HEK293T (cell line): ENCODE results near the gene LARP1.

Experiments used
- CTCF ChIA-PET: fragments of 350-600 bp; formaldehyde crosslinking; extraction: SDS; loops from one replicate; lab custom pipeline; 2021; ENCODE audit warnings: antibody characterized with exemption, inconsistent platforms; lab: Yijun Ruan, JAX
- POLR2A ChIA-PET: fragments of 350-600 bp; formaldehyde crosslinking; extraction: SDS; loops from one replicate; lab custom pipeline; 2020; ENCODE audit warnings: antibody characterized with exemption, inconsistent platforms; lab: Yijun Ruan, JAX
- DNase-seq: peaks from one replicate; pipeline ENCODE4 v3.0.0; 2012; ENCODE audit warnings: mixed read lengths; ENCODE audit errors: extremely low spot score
- ARNT ChIP-seq: fragments of 450-650 bp; IDR thresholded peaks from 2 replicates; pipeline ENCODE4 v1.6.1; 2017; ENCODE audit warnings: mild to moderate bottlenecking
- BHLHE40 ChIP-seq: fragments of 450-650 bp; IDR thresholded peaks from 2 replicates; pipeline ENCODE4 v1.6.1; 2016; ENCODE audit warnings: mild to moderate bottlenecking, moderate library complexity, borderline replicate concordance
- CTBP1 ChIP-seq: fragments of 450-650 bp; IDR thresholded peaks from 2 replicates; pipeline ENCODE4 v1.6.1; 2016; ENCODE audit warnings: borderline replicate concordance
- ELF4 ChIP-seq: fragments of 450-650 bp; IDR thresholded peaks from 2 replicates; pipeline ENCODE4 v1.6.1; 2017; ENCODE audit warnings: antibody characterized with exemption
- FOXA1 ChIP-seq: fragments of 450-650 bp; IDR thresholded peaks from 2 replicates; pipeline ENCODE4 v1.6.1; 2016; ENCODE audit warnings: mild to moderate bottlenecking
- FOXK2 ChIP-seq: fragments of 450-650 bp; IDR thresholded peaks from 2 replicates; pipeline ENCODE4 v1.6.1; 2016; ENCODE audit warnings: mild to moderate bottlenecking
- FOXM1 ChIP-seq: fragments of 450-650 bp; IDR thresholded peaks from 2 replicates; pipeline ENCODE4 v1.6.1; 2017; ENCODE audit warnings: mild to moderate bottlenecking, borderline replicate concordance
- HDGF ChIP-seq: fragments of 450-650 bp; IDR thresholded peaks from 2 replicates; pipeline ENCODE4 v1.6.1; 2017; ENCODE audit warnings: antibody characterized with exemption, borderline replicate concordance
- L3MBTL2 ChIP-seq: fragments of 450-650 bp; conservative IDR thresholded peaks from 2 replicates; pipeline ENCODE4 v1.6.1; 2016; ENCODE audit warnings: mild to moderate bottlenecking
- LEF1 ChIP-seq: fragments of 450-650 bp; IDR thresholded peaks from 2 replicates; pipeline ENCODE4 v1.6.1; 2017; ENCODE audit warnings: mild to moderate bottlenecking, borderline replicate concordance
- NFRKB ChIP-seq: fragments of 450-650 bp; IDR thresholded peaks from 2 replicates; pipeline ENCODE4 v1.6.1; 2016; ENCODE audit warnings: mild to moderate bottlenecking, moderate library complexity
- SP1 ChIP-seq: fragments of 450-650 bp; IDR thresholded peaks from 2 replicates; pipeline ENCODE4 v1.6.1; 2017
- SUZ12 ChIP-seq: fragments of 450-650 bp; IDR thresholded peaks from 2 replicates; pipeline ENCODE4 v1.6.1; 2016; ENCODE audit warnings: mild to moderate bottlenecking
- TARDBP ChIP-seq: fragments of 450-650 bp; IDR thresholded peaks from 2 replicates; pipeline ENCODE4 v1.6.1; 2016
- ZNF384 ChIP-seq: fragments of 450-650 bp; IDR thresholded peaks from 2 replicates; pipeline ENCODE4 v1.6.1; 2016

Gene LARP1

GRCh38 chr5:154755361-154756008 is at the start of gene LARP1:
TSS of gene LARP1 (plus strand) at chr5:154755377. CDS start at chr5:154755758, 381 bp downstream.
- no peak for TF ChIP-seq ARNT
- no peak for TF ChIP-seq SUZ12
- POLR2A ChIA-PET: interaction anchor here (0.6 kb wide), 1 partner anchor 78 kb away, joined by 3 read pairs; no protein-coding TSS in a partner anchor
- no peak for DNase-seq
- CTCF ChIA-PET: no interaction called here

- ChIA-PET CTCF (no interaction called here), POLR2A (no interaction called here)
- DNase-seq: no peak
- TF ChIP-seq CTBP1 (no peak), ARNT (no peak), FOXK2 (no peak), FOXM1 (no peak), LEF1 (no peak), ZNF384 (no peak), BHLHE40 (no peak), SP1 (no peak)
Observed at GRCh38 chr5:154706416-154706815, 48.8 kb upstream of the LARP1 start.

- no peak for DNase-seq
- TF ChIP-seq ARNT (no peak), ZNF384 (no peak), SP1 (no peak), FOXA1 (no peak), HDGF (no peak), BHLHE40 (no peak)
- CTCF ChIA-PET: no interaction called here
- POLR2A ChIA-PET: no interaction called here
Observed at GRCh38 chr5:154707641-154708040, 47.5 kb upstream of the LARP1 start.

- CTCF ChIA-PET: no interaction called here
- DNase-seq: no peak
- POLR2A ChIA-PET: no interaction called here
- TF ChIP-seq L3MBTL2: no peak
Observed at GRCh38 chr5:154708207-154708606, 47.0 kb upstream of the LARP1 start.

- no peak for TF ChIP-seq BHLHE40
- TF ChIP-seq FOXA1: no peak
- no peak for TF ChIP-seq ARNT
- no peak for TF ChIP-seq HDGF
- TF ChIP-seq ZNF384: no peak
- TF ChIP-seq SP1: no peak
- no peak for TF ChIP-seq TARDBP
- no peak for TF ChIP-seq L3MBTL2
- no peak for TF ChIP-seq ELF4
- TF ChIP-seq CTBP1: no peak
- TF ChIP-seq NFRKB: no peak
- DNase-seq: no peak
- ChIA-PET CTCF (no interaction called here), POLR2A (no interaction called here)
Observed at GRCh38 chr5:154708846-154709245, 46.3 kb upstream of the LARP1 start.

GRCh38 chr5:154709368-154710305 is 45.5 kb upstream of the LARP1 start:
- ChIA-PET CTCF (no interaction called here), POLR2A (no interaction called here)
- no peak for DNase-seq
- TF ChIP-seq LEF1 (no peak), TARDBP (no peak)

- ChIA-PET POLR2A (interaction anchor here (0.7 to 1.5 kb wide), 3 partner anchors 8 to 26 kb away, joined by 3 read pairs; no protein-coding TSS in a partner anchor), CTCF (interaction anchor here (0.8 to 1.1 kb wide), 2 partner anchors 20 to 31 kb away, joined by 3 to 6 read pairs; no protein-coding TSS in a partner anchor)
- no peak for DNase-seq
- TF ChIP-seq HDGF (no peak), L3MBTL2 (no peak)
Observed at GRCh38 chr5:154712518-154713437, 42.4 kb upstream of the LARP1 start.

- TF ChIP-seq NFRKB (no peak), ZNF384 (no peak)
- no peak for DNase-seq
- POLR2A ChIA-PET: interaction anchor here (1.5 kb wide), 1 partner anchor 9 kb away, joined by 3 read pairs; no protein-coding TSS in a partner anchor
- CTCF ChIA-PET: interaction anchor here (0.8 to 1.1 kb wide), 2 partner anchors 10 to 32 kb away, joined by 5 to 6 read pairs; no protein-coding TSS in a partner anchor
Observed at GRCh38 chr5:154713615-154714125, 41.5 kb upstream of the LARP1 start.
